Panc1 (cell line): ENCODE data around the gene RASA3. TPM values are rescaled to one million over a fixed set of nuclear protein-coding genes. Genes with fewer than 3 reads are reported as not detected.
A peak's percentile ranks its signal among the peaks of the same experiment; 100 is the strongest.

Experiments used
- ATAC-seq: fragments of 200-7000 bp; cut with Tn5 transposase; 2 replicates; pipeline ENCODE4 v1.9.1; 2020; ENCODE audit warnings: mild to moderate bottlenecking, moderate library complexity
- BruUV-seq: library from RNA; stranded (reverse); fragments of 400-500 nt; replicated peaks from 2 replicates; lab custom pipeline; 2021; lab: Mats Ljungman, UMichigan
- CTCF ChIA-PET: fragments of 300-600 bp; sonication (Branson Sonifier 250); formaldehyde crosslinking; loops from one replicate; lab custom pipeline; 2022; ENCODE audit warnings: antibody characterized with exemption; lab: Charles Lee
- POLR2A ChIA-PET: fragments of 300-600 bp; sonication (Branson Sonifier 250); formaldehyde crosslinking; loops from one replicate; lab custom pipeline; 2022; ENCODE audit warnings: antibody characterized with exemption; lab: Charles Lee
- DNase-seq: peaks from one replicate; pipeline ENCODE4 v3.0.0-alpha.2; 2010; ENCODE audit warnings: low read depth, low spot score
- H3K27ac ChIP-seq: 2 replicates; pipeline ENCODE4 v1.5.1; 2011; ENCODE audit warnings: mild to moderate bottlenecking, low read length, inconsistent platforms
- H3K27me3 ChIP-seq: fragments of 200-500 bp; sonication (Bioruptor generic); 2 replicates; pipeline ENCODE4 v1.6.0; 2014; ENCODE audit warnings: low read length, inconsistent platforms; ENCODE audit not compliant: control insufficient read depth, insufficient read depth
- H3K36me3 ChIP-seq: fragments of 200-500 bp; sonication (Bioruptor generic); 2 replicates; pipeline ENCODE4 v1.5.1; 2014; ENCODE audit warnings: inconsistent platforms, mild to moderate bottlenecking, low read length, moderate library complexity; ENCODE audit not compliant: control insufficient read depth, insufficient read depth
- H3K4me1 ChIP-seq: 2 replicates; pipeline ENCODE4 v1.5.1; 2011; ENCODE audit warnings: inconsistent platforms, mild to moderate bottlenecking, low read length, moderate library complexity; ENCODE audit not compliant: control insufficient read depth, insufficient read depth
- H3K4me3 ChIP-seq, 2 experiments: 2 replicates each; pipeline ENCODE4 v1.5.1; 2011 to 2012; ENCODE audit warnings: low read depth in 2 of 2, low read length in 2 of 2, mild to moderate bottlenecking in 2 of 2, inconsistent platforms in 1 of 2, moderate library complexity in 1 of 2
- H3K9me3 ChIP-seq: fragments of 200-500 bp; sonication (Bioruptor generic); 2 replicates; pipeline ENCODE4 v1.5.1; 2014; ENCODE audit warnings: low read depth, mild to moderate bottlenecking, inconsistent platforms, low read length, moderate library complexity; ENCODE audit not compliant: control insufficient read depth, insufficient read depth
- CTCF ChIP-seq: fragments of 450-650 bp; IDR thresholded peaks from 2 replicates; pipeline ENCODE4 v1.5.1; 2017; ENCODE audit warnings: mild to moderate bottlenecking
- POLR2AphosphoS5 ChIP-seq: IDR thresholded peaks from 2 replicates; pipeline ENCODE4 v1.6.1; 2012; ENCODE audit warnings: mild to moderate bottlenecking, low read depth, low read length, moderate library complexity
- REST ChIP-seq, 2 experiments: IDR thresholded peaks; 2 replicates each; pipeline ENCODE4 v1.6.1; 2011 to 2012; ENCODE audit warnings: low read depth in 2 of 2, control low read depth in 1 of 2, low read length in 1 of 2, mild to moderate bottlenecking in 1 of 2, moderate library complexity in 1 of 2; ENCODE audit not compliant: insufficient read depth in 1 of 2
- SIN3A ChIP-seq: IDR thresholded peaks from 2 replicates; pipeline ENCODE4 v1.6.1; 2012; ENCODE audit warnings: low read depth, mild to moderate bottlenecking, low read length, moderate library complexity, borderline replicate concordance; ENCODE audit not compliant: insufficient read depth
- TCF7L2 ChIP-seq: IDR thresholded peaks from 2 replicates; pipeline ENCODE4 v1.6.1; 2011; ENCODE audit warnings: mild to moderate bottlenecking, low read depth, low read length, inconsistent platforms
- in situ Hi-C: cut with HindIII; loops from 2 replicates; pipeline ENCODE4 v1.10.0; 2016; ENCODE audit warnings: low sequenced_read_pairs, low pct_unique_long_range_greater_than_20kb
- intact Hi-C: fragments of 100-400 bp; cut with micrococcal nuclease; formaldehyde crosslinking; loops from one replicate; pipeline ENCODE4 v1.10.0; 2022; ENCODE audit not compliant: unreplicated experiment
- total RNA-seq: library from RNA; stranded (reverse); gene quantifications from one replicate; pipeline ENCODE4 v1.2.1, GENCODE V29; 2021; ENCODE audit not compliant: unreplicated experiment

RASA3 gene
- total RNA-seq, 1 experiment from 2014 or later = 33.7 TPM

GRCh38 chr13:113998781-113999617 lies 133.4 kb downstream of the RASA3 start:
- no peaks in the 10 kb centered on the region for H3K4me1 ChIP-seq
- intact Hi-C loops = no loop called here
- ChIA-PET POLR2A (interaction anchor here (0.7 kb wide), 1 partner anchor 157 kb away, joined by 14 read pairs; no protein-coding TSS in a partner anchor), CTCF (no interaction called here)
- H3K27me3 ChIP-seq = no peaks in the 10 kb centered on the region
- H3K36me3 ChIP-seq = no peaks in the 10 kb centered on the region
- H3K4me3 ChIP-seq = no peak overlapping the region
- no peak for ATAC-seq
- no peak overlapping the region for H3K27ac ChIP-seq
- DNase-seq = no peak
- BruUV-seq = no TSS peak
- TF ChIP-seq SIN3A (no peak), TCF7L2 (no peak), REST (IDR thresholded peaks at IDR 0.05; ENCODE audit: insufficient read depth in 1 of 2, low read depth in 2 of 2, low read length in 1 of 2) (no peak)
- H3K9me3 ChIP-seq = no peaks in the 10 kb centered on the region
- in situ Hi-C loops = no loop called here

GRCh38 chr13:113997845-113998751 lies 134.3 kb downstream of the RASA3 start:
- TF ChIP-seq CTCF (no peak), POLR2AphosphoS5 (no peak), REST (IDR thresholded peaks at IDR 0.05; ENCODE audit: insufficient read depth in 1 of 2, low read depth in 2 of 2, low read length in 1 of 2) (no peak), TCF7L2 (no peak), SIN3A (no peak)

More at GRCh38 chr13:113997845-113998751, 134.3 kb downstream of the RASA3 start:
- Histone ChIP-seq H3K4me1 (no peaks in the 10 kb centered on the region), H3K4me3 (no peak overlapping the region), H3K27me3 (no peaks in the 10 kb centered on the region), H3K36me3 (no peaks in the 10 kb centered on the region), H3K27ac (no peak overlapping the region), H3K9me3 (no peaks in the 10 kb centered on the region)
- POLR2A ChIA-PET = no interaction called here
- intact Hi-C loops = no loop called here
- no peak for DNase-seq
- CTCF ChIA-PET = no interaction called here
- peak; percentile 19; the same call in 1 of the 2 replicates for ATAC-seq
- in situ Hi-C loops = no loop called here
- TSS peak; percentile 66 for BruUV-seq
